Left lung (tissue), 10 donors: Measurements from ENCODE around the gene TMSB15B. TPM values are rescaled to one million over a fixed set of nuclear protein-coding genes. Genes with fewer than 3 reads are reported as not detected.
A peak's percentile ranks its signal among the peaks of the same experiment; 100 is the strongest.
"Not testable (repeated sequence)": the region's sequence is repeated elsewhere in the genome, so short reads cannot be mapped to it uniquely, and the experiment has no call there.

ENCODE experiments used
- ATAC-seq: fragments of 200-7000 bp; cut with Tn5 transposase; one replicate; pipeline ENCODE4 v1.9.1; 2020; ENCODE audit warnings: moderate library complexity
- DNase-seq, 4 donors: peaks; one replicate each; pipeline ENCODE4 v3.0.0-alpha.2; 2013 to 2020
- H3K27ac ChIP-seq, 2 donors: fragments of 200-600 bp; sonication (generic) in 1 of 2; one replicate each; pipeline versions ENCODE4 v1.5.0 to v1.8.0; 2020 to 2021
- H3K27me3 ChIP-seq, 2 donors: fragments of 200-600 bp; sonication (generic) in 1 of 2; one replicate each; pipeline versions ENCODE4 v1.5.0 to v1.8.0; 2020 to 2021
- H3K36me3 ChIP-seq, 2 donors: fragments of 200-600 bp; sonication (generic) in 1 of 2; one replicate each; pipeline versions ENCODE4 v1.5.0 to v1.8.0; 2020 to 2021
- H3K4me1 ChIP-seq, 2 donors: fragments of 200-600 bp; one replicate each; pipeline ENCODE4 v1.8.0; 2021
- H3K4me3 ChIP-seq, 2 donors: fragments of 200-600 bp; sonication (generic) in 1 of 2; one replicate each; pipeline versions ENCODE4 v1.5.0 to v1.8.0; 2020 to 2021; ENCODE audit warnings: mild to moderate bottlenecking in 1 of 2
- H3K9me3 ChIP-seq, 2 donors: fragments of 200-600 bp; sonication (generic) in 1 of 2; one replicate each; pipeline versions ENCODE4 v1.5.0 to v1.8.0; 2020 to 2021
- intact Hi-C, 2 donors: fragments of 100-400 bp; cut with DNase I; formaldehyde crosslinking; loops; one replicate each; pipeline versions ENCODE4 v1.11.2 to v1.14.2; 2022
- polyA plus RNA-seq, 6 donors: library from polyadenylated mRNA; unstranded; fragments of 120-200 nt; gene quantifications; one replicate each; pipeline ENCODE4 v1.2.1, GENCODE V29; 2013; ENCODE audit not compliant: insufficient read length in 6 of 6
- total RNA-seq, 2 donors: library from RNA; stranded (reverse); fragmentation: NEBNext Ultra II Directional; extraction: Animal tissue kit (Norgen Biotek cat#: 25700); gene quantifications; one replicate each; pipeline ENCODE4 v1.2.1, GENCODE V29; 2021
- TF ChIP-seq, protein P1 (sequence below), 2 donors: fragments of 200-600 bp; sonication (generic) in 1 of 2; IDR thresholded peaks; one replicate each; pipeline versions ENCODE4 v1.5.0 to v1.8.0; 2021; ENCODE audit warnings: antibody characterized with exemption in 2 of 2
- donor health status: DM: no; HTN: yes; CAD: no.
- donor health status: DM: no; HTN: no; CAD: no.

The TMSB15B gene
- total and polyA plus RNA-seq, 8 donors = 1.3 to 40.2 (median 27.4) TPM

DNA sequence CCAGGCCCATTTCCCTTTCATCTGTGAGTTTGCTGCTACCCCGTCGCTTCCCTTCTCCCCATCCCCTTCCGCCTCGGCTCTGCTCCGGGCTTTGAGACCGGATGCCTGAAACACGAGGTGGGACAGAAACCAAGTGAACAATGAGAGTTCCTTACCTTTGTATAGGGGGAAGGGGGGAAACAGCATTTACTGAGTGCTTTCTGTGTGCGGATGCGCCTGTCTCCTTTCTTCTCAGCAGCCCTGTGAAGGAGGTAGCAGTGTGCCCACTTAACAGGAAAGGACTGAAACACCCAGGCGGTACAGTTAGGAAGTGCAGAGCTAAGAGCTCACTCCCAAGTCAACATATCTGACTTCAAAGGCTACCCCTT lies 43.2 kb upstream of the TMSB15B start:
- no peaks in the 10 kb centered on the region for H3K36me3 ChIP-seq
- TF ChIP-seq, protein P1, sequence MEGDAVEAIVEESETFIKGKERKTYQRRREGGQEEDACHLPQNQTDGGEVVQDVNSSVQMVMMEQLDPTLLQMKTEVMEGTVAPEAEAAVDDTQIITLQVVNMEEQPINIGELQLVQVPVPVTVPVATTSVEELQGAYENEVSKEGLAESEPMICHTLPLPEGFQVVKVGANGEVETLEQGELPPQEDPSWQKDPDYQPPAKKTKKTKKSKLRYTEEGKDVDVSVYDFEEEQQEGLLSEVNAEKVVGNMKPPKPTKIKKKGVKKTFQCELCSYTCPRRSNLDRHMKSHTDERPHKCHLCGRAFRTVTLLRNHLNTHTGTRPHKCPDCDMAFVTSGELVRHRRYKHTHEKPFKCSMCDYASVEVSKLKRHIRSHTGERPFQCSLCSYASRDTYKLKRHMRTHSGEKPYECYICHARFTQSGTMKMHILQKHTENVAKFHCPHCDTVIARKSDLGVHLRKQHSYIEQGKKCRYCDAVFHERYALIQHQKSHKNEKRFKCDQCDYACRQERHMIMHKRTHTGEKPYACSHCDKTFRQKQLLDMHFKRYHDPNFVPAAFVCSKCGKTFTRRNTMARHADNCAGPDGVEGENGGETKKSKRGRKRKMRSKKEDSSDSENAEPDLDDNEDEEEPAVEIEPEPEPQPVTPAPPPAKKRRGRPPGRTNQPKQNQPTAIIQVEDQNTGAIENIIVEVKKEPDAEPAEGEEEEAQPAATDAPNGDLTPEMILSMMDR (IDR thresholded peaks at IDR 0.05) = peak; percentile 20 to 33
- peak overlapping the region; percentile 40 to 54 for H3K4me3 ChIP-seq
- peak; percentile 76 for ATAC-seq
- H3K27ac ChIP-seq = peak overlapping the region; percentile 59 to 74
- H3K9me3 ChIP-seq = no peaks in the 10 kb centered on the region
- peak in 1 of 4 donors; percentile 22 for DNase-seq
- intact Hi-C loops = no loop called here
- peaks cover 0 to 5% of the 10 kb centered on the region in 2 donors for H3K27me3 ChIP-seq
- H3K4me1 ChIP-seq = no peaks in the 10 kb centered on the region

DNA sequence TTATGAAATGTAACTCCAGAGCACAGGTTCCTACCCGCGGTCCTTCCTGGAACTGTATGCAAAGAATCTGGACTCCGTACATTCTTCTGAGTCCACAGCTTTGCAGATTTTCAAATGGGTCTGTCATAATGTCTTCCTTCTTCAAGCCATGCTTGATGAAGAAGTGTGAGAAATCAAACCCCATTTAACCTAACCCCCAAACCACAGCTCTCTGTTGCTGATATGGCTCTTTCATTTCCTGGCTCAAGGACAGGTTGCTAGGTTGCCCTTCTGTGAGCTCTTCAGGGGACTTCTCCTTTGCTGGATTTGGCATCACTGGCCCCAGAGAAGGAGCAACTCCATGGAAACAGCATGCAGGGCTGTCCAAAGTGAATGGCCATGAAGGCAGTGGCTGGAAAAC lies 41.9 kb upstream of the TMSB15B start:
- DNase-seq, H3K27me3 ChIP-seq, H3K4me3 ChIP-seq, H3K9me3 ChIP-seq, H3K4me1 ChIP-seq, H3K36me3 ChIP-seq, H3K27ac ChIP-seq, intact Hi-C loops, ATAC-seq: not testable (repeated sequence)

DNA sequence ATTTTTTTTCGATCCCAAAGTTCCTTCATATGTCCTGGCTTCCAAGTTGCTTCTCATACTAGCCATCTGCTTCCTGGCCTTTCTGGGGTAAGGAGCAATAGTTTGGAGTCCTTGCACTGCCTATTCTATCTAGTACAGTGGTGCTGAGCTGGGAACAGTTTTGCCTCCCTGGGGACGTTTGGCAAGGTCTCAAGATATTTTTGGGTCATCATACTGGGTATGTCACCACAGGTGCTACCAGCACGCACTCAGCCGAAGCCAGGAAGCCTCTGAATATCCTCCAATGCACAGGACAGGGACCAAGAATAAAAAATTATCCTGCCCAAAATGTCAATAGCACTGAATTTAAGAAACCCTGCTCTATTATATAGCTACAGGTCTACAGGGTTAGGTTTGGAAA lies 35.4 kb upstream of the TMSB15B start:
- TF ChIP-seq, protein P1 (IDR thresholded peaks at IDR 0.05) = no peak
- Histone ChIP-seq H3K27ac (no peak overlapping the region), H3K36me3 (no peaks in the 10 kb centered on the region), H3K27me3 (no peaks in the 10 kb centered on the region), H3K4me1 (no peaks in the 10 kb centered on the region), H3K9me3 (no peaks in the 10 kb centered on the region), H3K4me3 (no peak overlapping the region)
- DNase-seq (no peak), ATAC-seq (no peak)
- intact Hi-C loops = no loop called here

DNA sequence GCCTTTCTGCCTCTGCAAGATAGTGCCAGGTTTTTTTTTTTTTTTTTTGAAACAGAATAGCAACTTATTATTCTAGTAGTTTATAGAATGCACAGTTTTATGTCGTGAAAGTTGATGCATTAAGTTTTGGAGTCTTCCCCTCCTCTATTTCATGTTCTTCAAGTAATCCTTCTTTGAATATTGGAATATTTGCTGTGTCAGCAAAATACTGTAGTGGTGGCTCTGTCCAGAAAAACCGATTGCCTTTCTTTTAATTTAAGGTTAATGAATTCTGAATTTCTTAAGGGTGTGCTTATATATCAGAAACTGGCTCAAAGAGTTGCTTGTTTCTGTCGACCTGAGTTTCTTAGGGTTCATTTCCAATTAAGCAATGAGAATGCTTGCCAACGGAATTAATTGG lies 34.8 kb upstream of the TMSB15B start:
- Histone ChIP-seq H3K9me3 (no peaks in the 10 kb centered on the region), H3K36me3 (no peaks in the 10 kb centered on the region), H3K4me3 (no peak overlapping the region), H3K4me1 (no peaks in the 10 kb centered on the region), H3K27me3 (no peaks in the 10 kb centered on the region), H3K27ac (no peak overlapping the region)
- ATAC-seq (no peak), DNase-seq (no peak)
- intact Hi-C loops = no loop called here
- TF ChIP-seq, protein P1 (IDR thresholded peaks at IDR 0.05) = no peak

DNA sequence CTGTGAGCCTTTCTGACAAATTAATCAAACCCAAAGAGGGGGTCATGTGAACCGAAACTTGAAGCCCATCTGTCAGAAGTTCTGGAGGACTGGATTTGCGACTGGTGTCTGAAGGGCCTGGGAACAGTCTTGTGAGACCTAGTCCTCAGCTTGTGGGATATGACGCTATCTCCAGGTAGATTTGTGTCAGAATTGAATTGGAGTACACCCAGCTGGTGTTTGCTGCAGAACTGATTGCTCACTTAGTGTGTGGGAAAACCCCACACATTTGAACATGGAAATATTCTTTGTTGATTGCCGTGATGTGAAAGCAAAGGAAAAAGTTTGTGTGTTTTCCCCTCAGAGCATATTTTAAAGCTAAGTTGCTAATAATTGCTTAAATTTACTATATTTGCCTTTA lies 30.3 kb upstream of the TMSB15B start:
- intact Hi-C loops = no loop called here
- H3K4me1 ChIP-seq = no peaks in the 10 kb centered on the region
- H3K27me3 ChIP-seq = peaks cover 0 to 2% of the 10 kb centered on the region in 2 donors
- no peak for DNase-seq
- H3K9me3 ChIP-seq = no peaks in the 10 kb centered on the region
- no peak overlapping the region for H3K27ac ChIP-seq
- ATAC-seq = no peak
- TF ChIP-seq, protein P1 (IDR thresholded peaks at IDR 0.05) = no peak
- H3K36me3 ChIP-seq = no peaks in the 10 kb centered on the region
- H3K4me3 ChIP-seq = no peak overlapping the region

DNA sequence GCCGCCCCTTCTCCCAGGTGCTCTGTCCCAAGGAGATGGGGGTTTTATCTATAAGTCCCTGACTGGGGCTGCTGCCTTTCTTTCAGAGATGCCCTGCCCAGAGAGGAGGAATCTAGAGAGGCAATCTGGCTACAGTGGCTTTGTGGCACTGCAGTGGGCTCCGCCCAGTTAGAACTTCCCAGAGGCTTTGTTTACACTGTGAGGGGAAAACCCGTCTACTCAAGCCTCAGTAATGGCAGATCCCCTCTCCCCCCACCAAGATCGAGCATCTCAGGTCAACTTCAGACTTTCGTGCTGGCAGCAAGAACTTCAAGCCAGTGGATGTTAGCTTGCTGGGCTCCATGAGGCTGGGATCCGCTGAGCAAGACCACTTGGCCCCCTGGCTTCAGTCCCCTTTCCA lies 22.2 kb upstream of the TMSB15B start:
- H3K27me3 ChIP-seq, DNase-seq, H3K9me3 ChIP-seq, H3K4me1 ChIP-seq, H3K36me3 ChIP-seq, intact Hi-C loops, H3K4me3 ChIP-seq, H3K27ac ChIP-seq, ATAC-seq: not testable (repeated sequence)
